IPS-18a (cell line): Measurements from ENCODE around the gene VOPP1.

Experiments
- H3K27ac ChIP-seq: one replicate; pipeline ENCODE4 v1.5.1; 2013; ENCODE audit warnings: low read length
- H3K27me3 ChIP-seq: one replicate; pipeline ENCODE4 v1.6.1; 2013; ENCODE audit warnings: mild to moderate bottlenecking, low read length; ENCODE audit not compliant: control insufficient read depth, insufficient read depth
- H3K36me3 ChIP-seq: one replicate; pipeline ENCODE4 v1.6.1; 2013; ENCODE audit warnings: low read depth, low read length; ENCODE audit not compliant: control insufficient read depth
- H3K4me1 ChIP-seq: one replicate; pipeline ENCODE4 v1.6.1; 2013; ENCODE audit warnings: low read depth, low read length; ENCODE audit not compliant: control insufficient read depth
- H3K4me3 ChIP-seq: one replicate; pipeline ENCODE4 v1.5.1; 2013; ENCODE audit warnings: low read length
- H3K9ac ChIP-seq: one replicate; pipeline ENCODE4 v1.6.1; 2013; ENCODE audit warnings: mild to moderate bottlenecking, low read length, moderate library complexity
- H3K9me3 ChIP-seq: one replicate; pipeline ENCODE4 v1.6.1; 2013; ENCODE audit warnings: low read depth, low read length; ENCODE audit not compliant: control insufficient read depth

The VOPP1 gene

GRCh38 chr7:55501611-55502010 is 70.7 kb downstream of the VOPP1 start:
- H3K4me1 ChIP-seq: no peaks in the 10 kb centered on the region
- H3K4me3 ChIP-seq: no peak overlapping the region
- no peak overlapping the region for H3K9ac ChIP-seq
- no peak overlapping the region for H3K27ac ChIP-seq
- no peaks in the 10 kb centered on the region for H3K27me3 ChIP-seq
- no peaks in the 10 kb centered on the region for H3K36me3 ChIP-seq
- no peaks in the 10 kb centered on the region for H3K9me3 ChIP-seq

DNA sequence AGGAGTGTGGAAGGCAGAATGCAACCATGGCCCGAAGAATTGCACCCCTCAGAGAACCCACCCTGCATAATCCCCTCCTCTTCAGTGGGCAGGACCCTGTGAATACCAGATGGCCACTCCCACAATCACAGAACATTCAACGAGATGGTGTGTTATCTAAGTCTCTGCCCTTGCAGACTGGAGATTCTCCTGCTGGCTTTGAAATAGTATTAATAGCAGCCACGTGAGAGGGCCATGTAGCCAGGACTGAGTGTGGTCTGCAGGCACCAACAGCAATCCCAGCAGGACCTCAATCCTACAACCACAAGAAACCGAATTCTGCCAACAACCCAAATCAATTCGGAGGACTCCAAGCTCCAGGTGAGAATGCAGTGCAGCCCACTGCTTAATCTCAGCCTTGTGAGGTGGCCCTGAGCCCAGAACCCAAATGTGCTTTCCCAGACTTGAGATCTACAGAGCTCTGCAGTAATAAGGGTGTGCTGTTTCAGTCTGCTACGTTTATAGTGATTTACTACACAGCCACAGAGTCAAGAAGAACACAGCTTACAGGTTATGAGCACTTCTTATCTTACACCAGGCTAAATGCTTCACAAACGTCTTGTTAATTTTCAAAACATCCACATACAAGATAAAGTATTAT is 72.1 kb downstream of the VOPP1 start:
- Histone ChIP-seq H3K4me3 (no peak overlapping the region), H3K9me3 (no peaks in the 10 kb centered on the region), H3K36me3 (no peaks in the 10 kb centered on the region), H3K4me1 (no peaks in the 10 kb centered on the region), H3K27ac (no peak overlapping the region), H3K27me3 (no peaks in the 10 kb centered on the region), H3K9ac (no peak overlapping the region)

- Histone ChIP-seq H3K4me1 (no peaks in the 10 kb centered on the region), H3K9me3 (no peaks in the 10 kb centered on the region), H3K27me3 (no peaks in the 10 kb centered on the region), H3K9ac (no peak overlapping the region), H3K36me3 (no peaks in the 10 kb centered on the region), H3K4me3 (no peak overlapping the region), H3K27ac (no peak overlapping the region)
Observed at GRCh38 chr7:55499591-55499990, 72.7 kb downstream of the VOPP1 start.

DNA sequence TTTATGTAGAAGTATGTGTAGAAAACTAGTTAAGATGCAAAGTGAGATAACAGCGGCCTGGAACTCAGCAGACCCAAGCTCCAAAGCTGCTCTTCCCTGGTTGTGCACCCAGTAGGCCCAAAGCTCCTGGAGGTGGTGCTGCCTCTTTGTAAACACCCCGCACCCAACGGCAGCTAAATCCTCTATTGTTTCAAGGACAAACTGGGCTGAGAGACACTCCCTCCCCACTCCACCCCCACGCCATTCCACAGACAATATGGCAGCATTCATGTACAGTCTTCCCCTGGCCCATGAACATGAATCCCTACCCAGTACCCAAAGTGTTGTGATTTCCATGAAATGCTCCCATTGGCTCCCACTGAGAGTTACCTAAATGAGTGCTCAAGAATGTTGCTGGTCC is 73.5 kb downstream of the VOPP1 start:
- Histone ChIP-seq H3K4me3 (no peak overlapping the region), H3K27ac (no peak overlapping the region), H3K27me3 (no peaks in the 10 kb centered on the region), H3K9me3 (no peaks in the 10 kb centered on the region), H3K9ac (no peak overlapping the region), H3K4me1 (no peaks in the 10 kb centered on the region), H3K36me3 (no peaks in the 10 kb centered on the region)

GRCh38 chr7:55498142-55498541 is 74.2 kb downstream of the VOPP1 start:
- Histone ChIP-seq H3K36me3 (no peaks in the 10 kb centered on the region), H3K9ac (no peak overlapping the region), H3K4me3 (no peak overlapping the region), H3K4me1 (no peaks in the 10 kb centered on the region), H3K27ac (no peak overlapping the region), H3K27me3 (no peaks in the 10 kb centered on the region), H3K9me3 (no peaks in the 10 kb centered on the region)

GRCh38 chr7:55497521-55497920 is 74.8 kb downstream of the VOPP1 start:
- H3K27me3 ChIP-seq: no peaks in the 10 kb centered on the region
- no peaks in the 10 kb centered on the region for H3K4me1 ChIP-seq
- no peak overlapping the region for H3K4me3 ChIP-seq
- no peaks in the 10 kb centered on the region for H3K36me3 ChIP-seq
- no peaks in the 10 kb centered on the region for H3K9me3 ChIP-seq
- H3K27ac ChIP-seq: no peak overlapping the region
- no peak overlapping the region for H3K9ac ChIP-seq

DNA sequence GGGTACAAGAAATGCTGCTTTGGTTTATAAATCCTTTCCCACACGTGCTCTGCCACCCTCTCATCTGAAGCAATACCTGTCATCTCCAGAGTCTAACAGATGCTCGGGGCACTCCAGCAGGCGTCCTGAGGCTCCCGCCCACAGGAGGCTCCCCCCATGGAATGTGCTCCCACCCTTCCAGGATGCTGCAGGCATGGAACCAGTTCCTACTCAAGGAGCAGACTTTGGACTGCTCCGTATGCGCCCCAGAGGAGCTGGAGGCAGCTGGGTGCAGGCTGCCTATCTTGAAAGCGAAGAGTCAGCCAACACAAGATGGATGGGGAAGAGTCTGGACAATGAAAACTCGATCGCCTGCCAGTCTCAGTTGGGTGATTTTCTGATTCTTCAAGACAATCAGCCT is 75.4 kb downstream of the VOPP1 start:
- no peaks in the 10 kb centered on the region for H3K4me1 ChIP-seq
- H3K9me3 ChIP-seq: no peaks in the 10 kb centered on the region
- H3K36me3 ChIP-seq: peaks cover 2% of the 10 kb centered on the region
- H3K27me3 ChIP-seq: no peaks in the 10 kb centered on the region
- no peak overlapping the region for H3K9ac ChIP-seq
- H3K27ac ChIP-seq: no peak overlapping the region
- H3K4me3 ChIP-seq: no peak overlapping the region

DNA sequence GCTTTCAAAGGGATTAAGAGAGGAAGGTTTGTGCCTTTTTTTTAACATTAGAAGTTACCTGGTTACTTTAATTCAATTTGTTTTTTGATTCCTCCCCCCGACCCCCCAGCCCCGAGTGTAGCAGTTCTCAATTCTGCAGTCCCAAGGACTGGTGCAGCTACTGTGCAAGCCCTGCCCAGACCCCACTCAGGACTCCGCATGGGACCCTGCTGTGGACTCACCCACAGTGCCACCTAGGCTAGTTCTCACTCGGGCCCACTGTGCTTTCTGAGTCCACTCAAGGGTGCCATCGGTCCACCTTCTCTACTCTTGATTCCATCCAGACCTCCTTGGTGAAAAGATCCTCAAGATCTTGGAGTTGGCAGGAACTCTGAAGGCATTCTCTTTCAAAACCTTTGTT is 77.4 kb downstream of the VOPP1 start:
- no peaks in the 10 kb centered on the region for H3K9me3 ChIP-seq
- H3K4me3 ChIP-seq: no peak overlapping the region
- peaks cover 8% of the 10 kb centered on the region for H3K36me3 ChIP-seq
- H3K27me3 ChIP-seq: no peaks in the 10 kb centered on the region
- no peak overlapping the region for H3K9ac ChIP-seq
- H3K27ac ChIP-seq: no peak overlapping the region
- no peaks in the 10 kb centered on the region for H3K4me1 ChIP-seq

GRCh38 chr7:55493408-55493807 is 78.9 kb downstream of the VOPP1 start:
- Histone ChIP-seq H3K9me3 (no peaks in the 10 kb centered on the region), H3K27ac (no peak overlapping the region), H3K27me3 (no peaks in the 10 kb centered on the region), H3K9ac (no peak overlapping the region), H3K4me3 (no peak overlapping the region), H3K36me3 (peaks cover 14% of the 10 kb centered on the region), H3K4me1 (no peaks in the 10 kb centered on the region)

GRCh38 chr7:55491346-55491745 is 81.0 kb downstream of the VOPP1 start:
- no peaks in the 10 kb centered on the region for H3K4me1 ChIP-seq
- no peak overlapping the region for H3K4me3 ChIP-seq
- no peak overlapping the region for H3K9ac ChIP-seq
- no peaks in the 10 kb centered on the region for H3K9me3 ChIP-seq
- no peaks in the 10 kb centered on the region for H3K27me3 ChIP-seq
- H3K36me3 ChIP-seq: peaks cover 22% of the 10 kb centered on the region
- no peak overlapping the region for H3K27ac ChIP-seq

DNA sequence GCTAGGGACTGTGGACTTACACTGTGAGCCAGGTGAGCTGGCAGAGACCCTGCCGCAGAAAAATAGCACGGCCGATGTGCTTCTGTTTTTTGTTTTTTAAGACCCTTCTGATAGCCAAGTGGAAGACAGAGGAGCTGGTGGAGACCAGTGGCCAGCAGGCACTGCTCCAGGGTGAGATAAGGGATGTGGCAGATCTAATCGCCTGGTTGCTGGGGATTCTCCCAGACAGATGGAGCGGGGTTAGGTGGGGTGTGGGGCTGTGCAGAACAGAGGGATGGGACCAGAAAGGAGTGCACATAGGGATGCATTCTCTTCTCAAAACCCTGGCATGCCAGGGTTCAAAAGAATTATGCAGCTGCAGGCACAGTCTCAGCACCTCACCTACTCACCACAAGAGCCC is 82.2 kb downstream of the VOPP1 start:
- no peak overlapping the region for H3K27ac ChIP-seq
- no peaks in the 10 kb centered on the region for H3K9me3 ChIP-seq
- H3K36me3 ChIP-seq: peaks cover 22% of the 10 kb centered on the region
- no peaks in the 10 kb centered on the region for H3K27me3 ChIP-seq
- no peak overlapping the region for H3K4me3 ChIP-seq
- H3K9ac ChIP-seq: no peak overlapping the region
- no peaks in the 10 kb centered on the region for H3K4me1 ChIP-seq

DNA sequence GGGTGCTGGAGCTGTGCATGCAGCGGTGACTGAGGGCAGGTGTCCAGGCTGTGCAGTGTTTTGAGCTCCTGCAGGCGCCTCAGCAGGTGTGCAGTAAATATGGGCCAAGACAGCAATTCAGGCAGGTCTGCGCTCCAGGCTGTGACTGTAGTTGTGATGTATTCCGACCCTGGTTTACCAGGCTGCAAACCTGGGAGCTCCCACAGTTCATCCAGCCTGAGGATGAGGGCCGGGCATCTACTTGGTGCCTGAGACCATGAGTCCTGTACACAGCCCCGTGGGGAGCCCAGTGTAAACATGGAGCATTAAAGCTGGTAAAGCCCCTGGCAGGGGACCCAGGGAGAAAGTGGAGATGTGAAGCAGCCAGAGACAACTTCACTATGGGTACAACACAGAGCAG is 82.8 kb downstream of the VOPP1 start:
- Histone ChIP-seq H3K9ac (no peak overlapping the region), H3K27me3 (no peaks in the 10 kb centered on the region), H3K4me3 (no peak overlapping the region), H3K27ac (no peak overlapping the region), H3K36me3 (peaks cover 22% of the 10 kb centered on the region), H3K4me1 (no peaks in the 10 kb centered on the region), H3K9me3 (no peaks in the 10 kb centered on the region)
